Upper lobe of right lung (tissue), 1 donor: ENCODE measurements around the gene COL6A1. TPM values are rescaled to one million over a fixed set of nuclear protein-coding genes. Genes with fewer than 3 reads are reported as not detected.
"Not testable (repeated sequence)": the region's sequence is repeated elsewhere in the genome, so short reads cannot be mapped to it uniquely, and the experiment has no call there.

Experiments used
- ATAC-seq: fragments of 200-7000 bp; cut with Tn5 transposase; one replicate; pipeline ENCODE4 v1.9.1; 2020; ENCODE audit warnings: mild to moderate bottlenecking, moderate library complexity
- DNase-seq: peaks from one replicate; pipeline ENCODE4 v3.0.0-alpha.2; 2020
- H3K27ac ChIP-seq: fragments of 200-600 bp; one replicate; pipeline ENCODE4 v1.8.0; 2022
- H3K27me3 ChIP-seq: fragments of 200-600 bp; one replicate; pipeline ENCODE4 v1.8.0; 2022; ENCODE audit warnings: mild to moderate bottlenecking
- H3K36me3 ChIP-seq: fragments of 200-600 bp; one replicate; pipeline ENCODE4 v1.8.0; 2022
- H3K4me1 ChIP-seq: fragments of 200-600 bp; one replicate; pipeline ENCODE4 v1.8.0; 2022
- H3K4me3 ChIP-seq: fragments of 200-600 bp; one replicate; pipeline ENCODE4 v1.8.0; 2022; ENCODE audit warnings: mild to moderate bottlenecking
- H3K9me3 ChIP-seq: fragments of 200-600 bp; one replicate; pipeline ENCODE4 v1.8.0; 2022
- CTCF ChIP-seq: fragments of 200-600 bp; IDR thresholded peaks from one replicate; pipeline ENCODE4 v1.8.0; 2022; ENCODE audit warnings: antibody characterized with exemption
- intact Hi-C: fragments of 100-400 bp; cut with DNase I; formaldehyde crosslinking; loops from one replicate; pipeline ENCODE4 v1.11.0; 2022
- total RNA-seq: library from RNA; stranded (reverse); fragmentation: NEBNext Ultra II Directional; extraction: Animal tissue kit (Norgen Biotek cat#: 25700); gene quantifications from one replicate; pipeline ENCODE4 v1.2.1, GENCODE V29; 2021
- donor health status: DM: no; HTN: yes; CAD: no; lungs with severe emphysema.

Gene COL6A1
- total RNA-seq, 1 donor from 2014 or later: 175 TPM

GRCh38 chr21:46005081-46005480 is 23.5 kb downstream of the COL6A1 start:
- H3K36me3 ChIP-seq: peaks cover 4% of the 10 kb centered on the region
- no peaks in the 10 kb centered on the region for H3K27me3 ChIP-seq
- intact Hi-C loops: no loop called here
- H3K4me3 ChIP-seq: no peak overlapping the region
- ATAC-seq (no peak), DNase-seq (no peak)
- TF ChIP-seq CTCF: no peak
- H3K9me3 ChIP-seq: no peaks in the 10 kb centered on the region
- no peaks in the 10 kb centered on the region for H3K4me1 ChIP-seq
- H3K27ac ChIP-seq: no peak overlapping the region

- Histone ChIP-seq H3K9me3 (no peaks in the 10 kb centered on the region), H3K4me1 (no peaks in the 10 kb centered on the region), H3K27ac (no peak overlapping the region), H3K27me3 (no peaks in the 10 kb centered on the region), H3K4me3 (no peak overlapping the region), H3K36me3 (peaks cover 4% of the 10 kb centered on the region)
- DNase-seq (no peak), ATAC-seq (no peak)
- intact Hi-C loops: no loop called here
- no peak for TF ChIP-seq CTCF
Observed at GRCh38 chr21:46005481-46005881, 23.9 kb downstream of the COL6A1 start.

GRCh38 chr21:46005894-46006546 is 24.4 kb downstream of the COL6A1 start:
- intact Hi-C loops: not testable (repeated sequence)

GRCh38 chr21:46006547-46007491 is 25.2 kb downstream of the COL6A1 start:
- intact Hi-C loops: no loop called here
- H3K9me3 ChIP-seq: no peaks in the 10 kb centered on the region
- ATAC-seq (no peak), DNase-seq (no peak)
- no peak for TF ChIP-seq CTCF
- no peak overlapping the region for H3K27ac ChIP-seq
- H3K4me1 ChIP-seq: no peaks in the 10 kb centered on the region
- H3K36me3 ChIP-seq: no peaks in the 10 kb centered on the region
- H3K27me3 ChIP-seq: no peaks in the 10 kb centered on the region
- no peak overlapping the region for H3K4me3 ChIP-seq

More at GRCh38 chr21:46005894-46006546, 24.4 kb downstream of the COL6A1 start:
- not testable (repeated sequence) for H3K4me1 ChIP-seq, H3K36me3 ChIP-seq, H3K27ac ChIP-seq, H3K27me3 ChIP-seq, DNase-seq, H3K4me3 ChIP-seq, ATAC-seq, H3K9me3 ChIP-seq

GRCh38 chr21:46007492-46007868 is 25.9 kb downstream of the COL6A1 start:
- intact Hi-C loops: no loop called here
- Histone ChIP-seq H3K4me3 (no peak overlapping the region), H3K36me3 (no peaks in the 10 kb centered on the region), H3K4me1 (no peaks in the 10 kb centered on the region), H3K27me3 (no peaks in the 10 kb centered on the region), H3K9me3 (no peaks in the 10 kb centered on the region), H3K27ac (no peak overlapping the region)
- ATAC-seq (no peak), DNase-seq (no peak)
- TF ChIP-seq CTCF: no peak
